ENCODE data around the gene SUMF1. TPM values are rescaled to one million over a fixed set of nuclear protein-coding genes. Genes with fewer than 3 reads are reported as not detected.
A peak's percentile ranks its signal among the peaks of the same experiment; 100 is the strongest.

The SUMF1 gene
- total RNA-seq: 98.4 TPM

- DNase-seq (ENCODE audit: low spot score in 2 of 2): peak; percentile 46 to 90
Observed at GRCh38 chr3:4466741-4467521, at the start of gene SUMF1. Gene SUMF1 (minus strand): TSS chr3:4467269. CDS start chr3:4467245, 24 bp downstream.

GRCh38 chr3:4515916-4516579, 49.0 kb upstream of the SUMF1 start:
- no peak for TF ChIP-seq CTCF (IDR thresholded peaks at IDR 0.05)
- no peak for DNase-seq (ENCODE audit: low spot score in 2 of 2)
- H3K4me1 ChIP-seq: peaks cover 13 to 57% of the 10 kb centered on the region in 2 donors
- no peaks in the 10 kb centered on the region for H3K9me3 ChIP-seq
- H3K4me3 ChIP-seq: peak overlapping the region; percentile 6 to 39
- H3K27ac ChIP-seq: peak overlapping the region; percentile 71 to 75
- H3K27me3 ChIP-seq: no peaks in the 10 kb centered on the region
- intact Hi-C loops (cut with DNase I): no loop called here
- no peaks in the 10 kb centered on the region for H3K36me3 ChIP-seq

More at GRCh38 chr3:4466741-4467521, at the start of gene SUMF1:
- intact Hi-C loops (cut with DNase I): loop anchor here (1.0 to 5.0 kb wide), 5 partner anchors 26 to 165 kb away; partner anchors contain the start of gene ITPR1
- no peaks in the 10 kb centered on the region for H3K9me3 ChIP-seq
- H3K4me1 ChIP-seq: peaks cover 4 to 11% of the 10 kb centered on the region in 2 donors
- H3K27me3 ChIP-seq: no peaks in the 10 kb centered on the region
- H3K36me3 ChIP-seq: no peaks in the 10 kb centered on the region
- peak within 1 kb of the TSS; percentile 48 to 75 for H3K27ac ChIP-seq
- H3K4me3 ChIP-seq: peak within 1 kb of the TSS; percentile 70
- TF ChIP-seq CTCF (IDR thresholded peaks at IDR 0.05): no peak

- TF ChIP-seq CTCF (IDR thresholded peaks at IDR 0.05): no peak
- no peaks in the 10 kb centered on the region for H3K36me3 ChIP-seq
- no peak for DNase-seq (ENCODE audit: low spot score in 2 of 2)
- no peaks in the 10 kb centered on the region for H3K27me3 ChIP-seq
- intact Hi-C loops (cut with DNase I): no loop called here
- peak overlapping the region; percentile 71 to 75 for H3K27ac ChIP-seq
- no peaks in the 10 kb centered on the region for H3K9me3 ChIP-seq
- H3K4me1 ChIP-seq: peaks cover 13 to 46% of the 10 kb centered on the region in 2 donors
- H3K4me3 ChIP-seq: no peak overlapping the region
Observed at GRCh38 chr3:4514916-4515315, 47.8 kb upstream of the SUMF1 start.

GRCh38 chr3:4514321-4514720, 47.3 kb upstream of the SUMF1 start:
- no peak for DNase-seq (ENCODE audit: low spot score in 2 of 2)
- intact Hi-C loops (cut with DNase I): no loop called here
- Histone ChIP-seq H3K9me3 (no peaks in the 10 kb centered on the region), H3K4me3 (no peak overlapping the region), H3K4me1 (peaks cover 13 to 40% of the 10 kb centered on the region in 2 donors), H3K27me3 (no peaks in the 10 kb centered on the region), H3K36me3 (no peaks in the 10 kb centered on the region), H3K27ac (peak overlapping the region; percentile 30 to 75)
- TF ChIP-seq CTCF (IDR thresholded peaks at IDR 0.05): no peak

- peak overlapping the region; percentile 10 to 35 for H3K27ac ChIP-seq
- H3K4me1 ChIP-seq: peaks cover 8 to 30% of the 10 kb centered on the region in 2 donors
- intact Hi-C loops (cut with DNase I): no loop called here
Observed at GRCh38 chr3:4512895-4513616, 46.0 kb upstream of the SUMF1 start.

More at GRCh38 chr3:4512895-4513616, 46.0 kb upstream of the SUMF1 start:
- Histone ChIP-seq H3K9me3 (no peaks in the 10 kb centered on the region), H3K27me3 (no peaks in the 10 kb centered on the region), H3K36me3 (no peaks in the 10 kb centered on the region), H3K4me3 (no peak overlapping the region)
- DNase-seq (ENCODE audit: low spot score in 2 of 2): no peak
- no peak for TF ChIP-seq CTCF (IDR thresholded peaks at IDR 0.05)

All from ascending aorta (tissue), 2 donors.